Neural cell (in vitro differentiated cells): ENCODE results near the gene MS4A3. TPM values are rescaled to one million over a fixed set of nuclear protein-coding genes. Genes with fewer than 3 reads are reported as not detected.

Experiments used
- H2AFZ ChIP-seq: fragments of 200-600, 300-800 bp; sonication (generic), shearing (Covaris generic); 2 replicates; pipeline ENCODE4 v1.6.0; 2014; ENCODE audit warnings: low read depth, mild to moderate bottlenecking, antibody characterized with exemption, low read length, moderate library complexity
- H3F3A ChIP-seq: fragments of 200-600 bp; shearing (Covaris generic); 2 replicates; pipeline ENCODE4 v1.6.1; 2016; ENCODE audit warnings: mild to moderate bottlenecking, moderate library complexity, mixed read lengths, antibody characterized with exemption, low read length; ENCODE audit not compliant: insufficient read depth, poor library complexity, severe bottlenecking
- H3K27ac ChIP-seq: fragments of 200-600, 300-800 bp; sonication (generic), shearing (Covaris generic); 2 replicates; pipeline ENCODE4 v1.5.1; 2014; ENCODE audit warnings: mild to moderate bottlenecking, low read length, moderate library complexity
- H3K27me3 ChIP-seq: fragments of 300-800, 200-600 bp; sonication (generic), shearing (Covaris generic); 2 replicates; pipeline ENCODE4 v1.6.0; 2014; ENCODE audit warnings: mild to moderate bottlenecking, low read depth, low read length, moderate library complexity; ENCODE audit not compliant: insufficient read depth
- H3K36me3 ChIP-seq: fragments of 300-800, 200-600 bp; sonication (generic), shearing (Covaris generic); 2 replicates; pipeline ENCODE4 v1.5.1; 2014; ENCODE audit warnings: mild to moderate bottlenecking, antibody characterized with exemption, low read length, moderate library complexity; ENCODE audit not compliant: insufficient read depth
- H3K4me2 ChIP-seq: fragments of 300-800, 200-600 bp; sonication (generic), shearing (Covaris generic); 2 replicates; pipeline ENCODE4 v1.6.0; 2014; ENCODE audit warnings: mild to moderate bottlenecking, low read length
- H3K4me3 ChIP-seq: fragments of 300-800, 200-600 bp; sonication (generic), shearing (Covaris generic); 2 replicates; pipeline ENCODE4 v1.5.1; 2014; ENCODE audit warnings: mild to moderate bottlenecking, low read length, moderate library complexity
- H3K79me2 ChIP-seq: fragments of 200-600 bp; shearing (Covaris generic); replicated peaks from 2 replicates; pipeline ENCODE4 v1.6.0; 2014; ENCODE audit warnings: mild to moderate bottlenecking, low read length, moderate library complexity; ENCODE audit not compliant: insufficient read depth
- H3K9ac ChIP-seq: fragments of 300-800, 200-600 bp; sonication (generic), shearing (Covaris generic); 2 replicates; pipeline ENCODE4 v1.6.1; 2016; ENCODE audit warnings: mild to moderate bottlenecking, low read length, mixed read lengths
- H3K9me2 ChIP-seq: fragments of 200-600 bp; shearing (Covaris generic); 2 replicates; pipeline ENCODE4 v1.6.1; 2016; ENCODE audit warnings: mild to moderate bottlenecking, low read length, mixed read lengths; ENCODE audit not compliant: insufficient read depth
- H3K9me3 ChIP-seq: fragments of 200-600, 300-800 bp; sonication (generic), shearing (Covaris generic); 2 replicates; pipeline ENCODE4 v1.6.1; 2016; ENCODE audit warnings: mild to moderate bottlenecking, mixed run types, low read length, moderate library complexity, mixed read lengths
- H4K20me1 ChIP-seq: fragments of 200-600 bp; shearing (Covaris generic); 2 replicates; pipeline ENCODE4 v1.6.1; 2016; ENCODE audit warnings: mild to moderate bottlenecking, mixed run types; ENCODE audit not compliant: insufficient read depth
- CTCF ChIP-seq: fragments of 450-650 bp; IDR thresholded peaks from 2 replicates; pipeline ENCODE4 v1.5.1; 2014; ENCODE audit warnings: antibody characterized with exemption, mild to moderate bottlenecking, moderate library complexity; ENCODE audit not compliant: poor library complexity, severe bottlenecking
- EP300 ChIP-seq: fragments of 450-650 bp; conservative IDR thresholded peaks from 2 replicates; pipeline ENCODE4 v1.6.1; 2014; ENCODE audit warnings: antibody characterized with exemption, mild to moderate bottlenecking, moderate library complexity; ENCODE audit not compliant: poor library complexity, severe bottlenecking
- EZH2 ChIP-seq: fragments of 200-600, 300-800 bp; shearing (Covaris generic), sonication (generic); IDR thresholded peaks from 2 replicates; pipeline ENCODE4 v1.6.1; 2014; ENCODE audit warnings: antibody characterized with exemption, low read length, borderline replicate concordance, mild to moderate bottlenecking; ENCODE audit not compliant: insufficient read depth, poor library complexity, severe bottlenecking
- MXI1 ChIP-seq: fragments of 450-650 bp; conservative IDR thresholded peaks from 2 replicates; pipeline ENCODE4 v1.6.1; 2014; ENCODE audit warnings: antibody characterized with exemption, mild to moderate bottlenecking; ENCODE audit not compliant: poor library complexity, severe bottlenecking
- POLR2AphosphoS5 ChIP-seq: IDR thresholded peaks from 2 replicates; pipeline ENCODE4 v1.6.1; 2012
- RAD21 ChIP-seq: fragments of 450-650 bp; conservative IDR thresholded peaks from 2 replicates; pipeline ENCODE4 v1.6.1; 2014; ENCODE audit warnings: antibody characterized with exemption, mild to moderate bottlenecking, moderate library complexity
- REST ChIP-seq: IDR thresholded peaks from 2 replicates; pipeline ENCODE4 v1.6.1; 2012; ENCODE audit warnings: borderline replicate concordance
- SMC3 ChIP-seq: fragments of 450-650 bp; conservative IDR thresholded peaks from 2 replicates; pipeline ENCODE4 v1.6.1; 2014; ENCODE audit warnings: antibody characterized with exemption, mild to moderate bottlenecking, moderate library complexity; ENCODE audit not compliant: poor library complexity
- TAF1 ChIP-seq: IDR thresholded peaks from 2 replicates; pipeline ENCODE4 v1.6.1; 2012; ENCODE audit warnings: low read depth
- polyA plus RNA-seq: library from polyadenylated mRNA; depleted of rRNA; stranded (reverse); fragments of >200 nt; gene quantifications from 2 replicates; pipeline ENCODE4 v1.2.3, GENCODE V29; 2014

MS4A3 gene
- polyA plus RNA-seq, 1 donor from 2014 or later = not detected

DNA sequence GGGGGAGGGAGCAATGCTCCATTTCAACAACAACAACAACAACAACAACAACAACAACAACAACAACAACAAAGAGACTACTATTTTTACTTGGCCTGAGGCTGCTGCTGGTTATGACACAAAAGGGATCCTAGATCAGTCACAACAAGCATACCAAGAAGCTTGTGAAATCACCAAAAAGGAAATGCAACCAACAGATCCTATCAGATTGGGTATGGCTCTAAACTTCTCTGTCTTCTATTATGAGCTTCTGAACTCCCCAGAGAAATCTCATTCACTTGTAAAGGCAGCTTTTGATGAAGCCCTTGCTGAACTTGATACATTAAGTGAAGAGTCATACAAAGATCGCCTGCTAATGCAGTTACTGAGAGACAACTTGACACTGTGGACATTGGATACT lies 21.5 kb downstream of the MS4A3 start:
- Histone ChIP-seq H3K27me3 (no peaks in the 10 kb centered on the region), H3K9me3 (no peaks in the 10 kb centered on the region), H3K4me2 (no peak overlapping the region), H3K79me2 (no peaks in the 10 kb centered on the region), H4K20me1 (no peaks in the 10 kb centered on the region), H3K9ac (no peak overlapping the region), H3K36me3 (no peaks in the 10 kb centered on the region), H2AFZ (no peak overlapping the region), H3F3A (no peaks in the 10 kb centered on the region), H3K9me2 (no peaks in the 10 kb centered on the region), H3K4me3 (no peak overlapping the region), H3K27ac (no peak overlapping the region)
- TF ChIP-seq TAF1 = no peak
- no peak for TF ChIP-seq EZH2
- TF ChIP-seq RAD21 = no peak
- TF ChIP-seq REST = no peak
- TF ChIP-seq CTCF = no peak
- TF ChIP-seq SMC3 = no peak
- TF ChIP-seq EP300 = no peak
- TF ChIP-seq MXI1 = no peak
- TF ChIP-seq POLR2AphosphoS5 = no peak

DNA sequence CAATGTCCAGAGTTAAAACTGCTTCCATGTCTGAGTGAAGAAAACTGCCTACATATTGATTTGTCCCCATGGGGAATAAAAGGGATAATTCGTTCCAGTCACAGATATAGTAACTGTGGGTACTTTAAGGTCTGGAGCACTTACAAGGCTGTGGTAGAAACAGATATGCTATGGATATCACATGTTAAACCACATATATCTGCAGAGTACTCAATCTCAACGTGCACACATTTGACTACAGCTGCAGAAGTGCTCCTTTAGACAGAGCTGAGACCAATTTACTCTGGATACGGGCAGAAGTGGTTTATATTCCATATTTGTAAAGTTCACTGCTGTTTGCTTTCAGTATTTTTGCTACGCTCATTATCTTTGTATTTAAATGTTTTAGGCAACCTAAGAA lies 22.3 kb downstream of the MS4A3 start:
- no peak overlapping the region for H3K4me2 ChIP-seq
- no peak for TF ChIP-seq EP300
- no peak for TF ChIP-seq SMC3
- no peak for TF ChIP-seq RAD21
- no peak for TF ChIP-seq CTCF
- no peak for TF ChIP-seq POLR2AphosphoS5
- no peak for TF ChIP-seq REST
- no peak for TF ChIP-seq MXI1
- TF ChIP-seq EZH2 = no peak
- TF ChIP-seq TAF1 = no peak
- H3K27ac ChIP-seq = no peak overlapping the region
- no peaks in the 10 kb centered on the region for H3K9me2 ChIP-seq
- no peaks in the 10 kb centered on the region for H3K27me3 ChIP-seq
- no peaks in the 10 kb centered on the region for H3F3A ChIP-seq
- H3K79me2 ChIP-seq = no peaks in the 10 kb centered on the region
- H3K9ac ChIP-seq = no peak overlapping the region
- H3K36me3 ChIP-seq = no peaks in the 10 kb centered on the region
- H3K9me3 ChIP-seq = no peaks in the 10 kb centered on the region
- H4K20me1 ChIP-seq = no peaks in the 10 kb centered on the region
- no peak overlapping the region for H2AFZ ChIP-seq
- H3K4me3 ChIP-seq = no peak overlapping the region
